T47D (cell line): ENCODE measurements around the gene SMCO4.

Source experiments
- DNase-seq, 2 experiments: peaks; one replicate each; pipeline versions ENCODE4 v3.0.0 to v3.0.0-alpha.2; 2011 to 2012; ENCODE audit warnings: low read depth in 1 of 2, low spot score in 1 of 2
- JUND ChIP-seq: IDR thresholded peaks from 2 replicates; pipeline ENCODE4 v1.6.1; 2012; ENCODE audit warnings: low read depth
- in situ Hi-C: cut with HindIII; loops from 2 replicates; pipeline ENCODE4 v1.10.0; 2016; ENCODE audit warnings: low sequenced_read_pairs, low pct_unique_long_range_greater_than_20kb

The SMCO4 gene

GRCh38 chr11:93518081-93518480 is 25.1 kb downstream of the SMCO4 start:
- no peak for DNase-seq
- in situ Hi-C loops: no loop called here
- TF ChIP-seq JUND: no peak

- in situ Hi-C loops: no loop called here
- TF ChIP-seq JUND: no peak
- DNase-seq: no peak
These were observed 25.6 kb downstream of the SMCO4 start for GRCh38 chr11:93517611-93518010.

GRCh38 chr11:93517041-93517440 is 26.1 kb downstream of the SMCO4 start:
- no peak for TF ChIP-seq JUND
- no peak for DNase-seq
- in situ Hi-C loops: no loop called here

GRCh38 chr11:93515441-93516025 is 27.7 kb downstream of the SMCO4 start:
- no peak for DNase-seq
- no peak for TF ChIP-seq JUND
- in situ Hi-C loops: no loop called here

GRCh38 chr11:93514712-93515111 is 28.5 kb downstream of the SMCO4 start:
- no peak for TF ChIP-seq JUND
- in situ Hi-C loops: no loop called here
- DNase-seq: no peak

GRCh38 chr11:93513772-93514171 is 29.4 kb downstream of the SMCO4 start:
- DNase-seq: no peak
- TF ChIP-seq JUND: no peak

GRCh38 chr11:93512949-93513667 is 30.1 kb downstream of the SMCO4 start:
- in situ Hi-C loops: no loop called here
- DNase-seq: no peak
- no peak for TF ChIP-seq JUND

More at GRCh38 chr11:93513772-93514171, 29.4 kb downstream of the SMCO4 start:
- in situ Hi-C loops: no loop called here

GRCh38 chr11:93512073-93512475 is 31.1 kb downstream of the SMCO4 start:
- no peak for DNase-seq
- in situ Hi-C loops: no loop called here
- no peak for TF ChIP-seq JUND

- no peak for DNase-seq
- TF ChIP-seq JUND: no peak
- in situ Hi-C loops: no loop called here
These were observed 32.9 kb downstream of the SMCO4 start for GRCh38 chr11:93510196-93510873.

GRCh38 chr11:93507517-93507916 is 35.7 kb downstream of the SMCO4 start:
- TF ChIP-seq JUND: no peak
- DNase-seq: no peak
- in situ Hi-C loops: no loop called here

GRCh38 chr11:93505703-93506102 is 37.5 kb downstream of the SMCO4 start:
- TF ChIP-seq JUND: no peak
- no peak for DNase-seq
- in situ Hi-C loops: no loop called here

GRCh38 chr11:93504110-93505095 is 38.8 kb downstream of the SMCO4 start:
- in situ Hi-C loops: no loop called here
- DNase-seq: no peak
- no peak for TF ChIP-seq JUND
